Panc1 (cell line): Measurements from ENCODE around the gene GZMM. TPM values are rescaled to one million over a fixed set of nuclear protein-coding genes. Genes with fewer than 3 reads are reported as not detected.

Source experiments
- ATAC-seq: fragments of 200-7000 bp; cut with Tn5 transposase; 2 replicates; pipeline ENCODE4 v1.9.1; 2020; ENCODE audit warnings: mild to moderate bottlenecking, moderate library complexity
- BruUV-seq: library from RNA; stranded (reverse); fragments of 400-500 nt; replicated peaks from 2 replicates; lab custom pipeline; 2021; lab: Mats Ljungman, UMichigan
- CTCF ChIA-PET: fragments of 300-600 bp; sonication (Branson Sonifier 250); formaldehyde crosslinking; loops from one replicate; lab custom pipeline; 2022; ENCODE audit warnings: antibody characterized with exemption; lab: Charles Lee
- POLR2A ChIA-PET: fragments of 300-600 bp; sonication (Branson Sonifier 250); formaldehyde crosslinking; loops from one replicate; lab custom pipeline; 2022; ENCODE audit warnings: antibody characterized with exemption; lab: Charles Lee
- DNase-seq: peaks from one replicate; pipeline ENCODE4 v3.0.0-alpha.2; 2010; ENCODE audit warnings: low read depth, low spot score
- H3K27ac ChIP-seq: 2 replicates; pipeline ENCODE4 v1.5.1; 2011; ENCODE audit warnings: mild to moderate bottlenecking, low read length, inconsistent platforms
- H3K27me3 ChIP-seq: fragments of 200-500 bp; sonication (Bioruptor generic); 2 replicates; pipeline ENCODE4 v1.6.0; 2014; ENCODE audit warnings: low read length, inconsistent platforms; ENCODE audit not compliant: control insufficient read depth, insufficient read depth
- H3K36me3 ChIP-seq: fragments of 200-500 bp; sonication (Bioruptor generic); 2 replicates; pipeline ENCODE4 v1.5.1; 2014; ENCODE audit warnings: inconsistent platforms, mild to moderate bottlenecking, low read length, moderate library complexity; ENCODE audit not compliant: control insufficient read depth, insufficient read depth
- H3K4me1 ChIP-seq: 2 replicates; pipeline ENCODE4 v1.5.1; 2011; ENCODE audit warnings: inconsistent platforms, mild to moderate bottlenecking, low read length, moderate library complexity; ENCODE audit not compliant: control insufficient read depth, insufficient read depth
- H3K4me3 ChIP-seq, 2 experiments: 2 replicates each; pipeline ENCODE4 v1.5.1; 2011 to 2012; ENCODE audit warnings: low read depth in 2 of 2, low read length in 2 of 2, mild to moderate bottlenecking in 2 of 2, inconsistent platforms in 1 of 2, moderate library complexity in 1 of 2
- H3K9me3 ChIP-seq: fragments of 200-500 bp; sonication (Bioruptor generic); 2 replicates; pipeline ENCODE4 v1.5.1; 2014; ENCODE audit warnings: low read depth, mild to moderate bottlenecking, inconsistent platforms, low read length, moderate library complexity; ENCODE audit not compliant: control insufficient read depth, insufficient read depth
- CTCF ChIP-seq: fragments of 450-650 bp; IDR thresholded peaks from 2 replicates; pipeline ENCODE4 v1.5.1; 2017; ENCODE audit warnings: mild to moderate bottlenecking
- POLR2AphosphoS5 ChIP-seq: IDR thresholded peaks from 2 replicates; pipeline ENCODE4 v1.6.1; 2012; ENCODE audit warnings: mild to moderate bottlenecking, low read depth, low read length, moderate library complexity
- REST ChIP-seq, 2 experiments: IDR thresholded peaks; 2 replicates each; pipeline ENCODE4 v1.6.1; 2011 to 2012; ENCODE audit warnings: low read depth in 2 of 2, control low read depth in 1 of 2, low read length in 1 of 2, mild to moderate bottlenecking in 1 of 2, moderate library complexity in 1 of 2; ENCODE audit not compliant: insufficient read depth in 1 of 2
- SIN3A ChIP-seq: IDR thresholded peaks from 2 replicates; pipeline ENCODE4 v1.6.1; 2012; ENCODE audit warnings: low read depth, mild to moderate bottlenecking, low read length, moderate library complexity, borderline replicate concordance; ENCODE audit not compliant: insufficient read depth
- TCF7L2 ChIP-seq: IDR thresholded peaks from 2 replicates; pipeline ENCODE4 v1.6.1; 2011; ENCODE audit warnings: mild to moderate bottlenecking, low read depth, low read length, inconsistent platforms
- in situ Hi-C: cut with HindIII; loops from 2 replicates; pipeline ENCODE4 v1.10.0; 2016; ENCODE audit warnings: low sequenced_read_pairs, low pct_unique_long_range_greater_than_20kb
- intact Hi-C: fragments of 100-400 bp; cut with micrococcal nuclease; formaldehyde crosslinking; loops from one replicate; pipeline ENCODE4 v1.10.0; 2022; ENCODE audit not compliant: unreplicated experiment
- total RNA-seq: library from RNA; stranded (reverse); gene quantifications from one replicate; pipeline ENCODE4 v1.2.1, GENCODE V29; 2021; ENCODE audit not compliant: unreplicated experiment

The GZMM gene
- total RNA-seq, 1 experiment from 2014 or later = 0.69 TPM

- TF ChIP-seq TCF7L2 = no peak
- no peak for TF ChIP-seq SIN3A
- TF ChIP-seq POLR2AphosphoS5 = no peak
- no peak for TF ChIP-seq CTCF
- TF ChIP-seq REST (IDR thresholded peaks at IDR 0.05; ENCODE audit: insufficient read depth in 1 of 2, low read depth in 2 of 2, low read length in 1 of 2) = no peak
- Histone ChIP-seq H3K4me3 (no peak overlapping the region), H3K9me3 (no peaks in the 10 kb centered on the region), H3K4me1 (peaks cover 4% of the 10 kb centered on the region; the same call in 1 of the 2 replicates), H3K27me3 (no peaks in the 10 kb centered on the region), H3K27ac (no peak overlapping the region), H3K36me3 (no peaks in the 10 kb centered on the region)
- BruUV-seq = no TSS peak
- ATAC-seq = no peak; the same call in 1 of the 2 replicates
- intact Hi-C loops (no loop called here), in situ Hi-C loops (no loop called here)
- CTCF ChIA-PET = interaction anchor here (0.6 kb wide), 1 partner anchor 112 kb away, joined by 3 read pairs; no protein-coding TSS in a partner anchor
- no peak for DNase-seq
- POLR2A ChIA-PET = no interaction called here
These were observed 30.3 kb upstream of the GZMM start for GRCh38 chr19:513368-514165.

- ChIA-PET CTCF (no interaction called here), POLR2A (no interaction called here)
- TF ChIP-seq TCF7L2 (no peak), SIN3A (no peak), REST (IDR thresholded peaks at IDR 0.05; ENCODE audit: insufficient read depth in 1 of 2, low read depth in 2 of 2, low read length in 1 of 2) (no peak), CTCF (no peak)
- Histone ChIP-seq H3K4me3 (no peak overlapping the region), H3K27ac (no peak overlapping the region), H3K9me3 (no peaks in the 10 kb centered on the region), H3K27me3 (no peaks in the 10 kb centered on the region), H3K36me3 (no peaks in the 10 kb centered on the region), H3K4me1 (peaks cover 4% of the 10 kb centered on the region; the same call in 1 of the 2 replicates)
- intact Hi-C loops = no loop called here
- no peak for ATAC-seq
- BruUV-seq = no TSS peak
- in situ Hi-C loops = no loop called here
- DNase-seq = no peak
These were observed 29.6 kb upstream of the GZMM start for GRCh38 chr19:514166-514663.
